Endothelial cell of umbilical vein (primary cell): ENCODE data around the gene OR5AU1. TPM values are rescaled to one million over a fixed set of nuclear protein-coding genes. Genes with fewer than 3 reads are reported as not detected.

ENCODE experiments used
- BruUV-seq: library from RNA; stranded (reverse); fragments of 400-500 nt; replicated peaks from 2 replicates; lab custom pipeline; 2021; lab: Mats Ljungman, UMichigan
- CTCF ChIA-PET: fragments of 300-600, 350-600 bp; sonication (Branson Sonifier 250); formaldehyde crosslinking; loops from one replicate; lab custom pipeline; 2021; ENCODE audit warnings: antibody characterized with exemption, inconsistent platforms; lab: Charles Lee
- POLR2A ChIA-PET: fragments of 300-600, 350-600 bp; sonication (Branson Sonifier 250); formaldehyde crosslinking; loops from one replicate; lab custom pipeline; 2021; ENCODE audit warnings: antibody characterized with exemption, inconsistent platforms; lab: Charles Lee
- DNase-seq: peaks from one replicate; pipeline ENCODE4 v3.0.0-alpha.2; 2011; ENCODE audit warnings: low read depth, low spot score
- FAIRE-seq: peaks from 2 replicates; lab custom pipeline; 2011; peaks lifted over from hg19 to GRCh38; lab: Jason Lieb, UNC
- H2AFZ ChIP-seq: 2 replicates; pipeline ENCODE4 v1.6.0; 2012; ENCODE audit warnings: low read depth, low read length, control low read depth, inconsistent platforms
- H3K27ac ChIP-seq: 2 replicates; pipeline ENCODE4 v1.5.1; 2011; ENCODE audit warnings: low read depth, mild to moderate bottlenecking, control low read depth, low read length, moderate library complexity; ENCODE audit not compliant: insufficient read depth
- H3K27me3 ChIP-seq, 2 experiments: 2 replicates each; pipeline versions ENCODE4 v1.6.0 to v1.6.1; 2011; ENCODE audit warnings: low read length in 2 of 2, mixed read lengths in 1 of 2; ENCODE audit not compliant: control insufficient read depth in 2 of 2, insufficient read depth in 2 of 2
- H3K36me3 ChIP-seq, 2 experiments: 2 replicates in 1 of 2; 3 replicates in 1 of 2; pipeline ENCODE4 v1.5.1; 2011; ENCODE audit warnings: low read length in 2 of 2, mild to moderate bottlenecking in 1 of 2, moderate library complexity in 1 of 2; ENCODE audit not compliant: control insufficient read depth in 2 of 2, insufficient read depth in 2 of 2; ENCODE audit errors: extremely low read depth in 1 of 2
- H3K4me1 ChIP-seq: 3 replicates; pipeline ENCODE4 v1.5.1; 2011; ENCODE audit warnings: mild to moderate bottlenecking, low read length; ENCODE audit not compliant: control insufficient read depth, insufficient read depth; ENCODE audit errors: extremely low read depth
- H3K4me2 ChIP-seq: 2 replicates; pipeline ENCODE4 v1.6.1; 2011; ENCODE audit warnings: low read length, control low read depth, mixed read lengths; ENCODE audit not compliant: insufficient read depth
- H3K4me3 ChIP-seq, 3 experiments: fragments of 200-600 bp in 1 of 3; sonication (generic), shearing (Covaris generic) in 1 of 3; replicated peaks in 1 of 3; 2 replicates each; pipeline ENCODE4 v1.5.1; 2011 to 2016; ENCODE audit warnings: control low read depth in 3 of 3, low read length in 3 of 3, mild to moderate bottlenecking in 2 of 3, inconsistent platforms in 1 of 3, low read depth in 1 of 3, moderate library complexity in 1 of 3; ENCODE audit not compliant: insufficient read depth in 1 of 3
- H3K79me2 ChIP-seq: 2 replicates; pipeline ENCODE4 v1.6.0; 2012; ENCODE audit warnings: low read length, inconsistent platforms; ENCODE audit not compliant: control insufficient read depth, insufficient read depth
- H3K9ac ChIP-seq: replicated peaks from 2 replicates; pipeline ENCODE3; 2011; ENCODE audit warnings: low read length, control low read depth; ENCODE audit not compliant: insufficient read depth; ENCODE audit errors: extremely low read depth
- H3K9me1 ChIP-seq: replicated peaks from 3 replicates; pipeline ENCODE4 v1.6.0; 2011; ENCODE audit warnings: mild to moderate bottlenecking, low read length; ENCODE audit not compliant: control insufficient read depth, insufficient read depth; ENCODE audit errors: extremely low read depth
- H3K9me3 ChIP-seq: replicated peaks from 2 replicates; pipeline ENCODE4 v1.5.1; 2012; ENCODE audit warnings: low read length, inconsistent platforms; ENCODE audit not compliant: control insufficient read depth, insufficient read depth
- H4K20me1 ChIP-seq: replicated peaks from 2 replicates; pipeline ENCODE3; 2011; ENCODE audit warnings: mild to moderate bottlenecking, low read length; ENCODE audit not compliant: control insufficient read depth, insufficient read depth; ENCODE audit errors: extremely low read depth
- EZH2 ChIP-seq: IDR thresholded peaks from 2 replicates; pipeline ENCODE4 v1.6.1; 2012; ENCODE audit warnings: borderline replicate concordance, low read depth, mild to moderate bottlenecking, moderate library complexity, low read length, inconsistent platforms; ENCODE audit not compliant: severe bottlenecking
- FOS ChIP-seq: IDR thresholded peaks from 2 replicates; pipeline ENCODE4 v1.6.1; 2011; ENCODE audit warnings: mild to moderate bottlenecking, low read length, moderate library complexity, borderline replicate concordance; ENCODE audit not compliant: insufficient read depth
- GATA2 ChIP-seq: IDR thresholded peaks from 2 replicates; pipeline ENCODE4 v1.7.0; 2011; ENCODE audit warnings: low read depth, mild to moderate bottlenecking, moderate library complexity, mixed read lengths, low read length; ENCODE audit not compliant: insufficient read length, insufficient read depth
- JUN ChIP-seq: IDR thresholded peaks from 2 replicates; pipeline ENCODE4 v1.6.1; 2011; ENCODE audit warnings: borderline replicate concordance, low read depth; ENCODE audit not compliant: insufficient read length, insufficient read depth
- MAX ChIP-seq: IDR thresholded peaks from 2 replicates; pipeline ENCODE4 v1.6.1; 2011; ENCODE audit not compliant: insufficient read depth, insufficient read length
- MYC ChIP-seq: IDR thresholded peaks from one replicate; pipeline ENCODE4 v1.6.1; 2011; ENCODE audit warnings: mild to moderate bottlenecking, low read depth, low read length
- POLR2A ChIP-seq: IDR thresholded peaks from 2 replicates; pipeline ENCODE4 v1.6.1; 2012; ENCODE audit warnings: low read depth, mild to moderate bottlenecking, control low read depth, low read length
- POLR2AphosphoS5 ChIP-seq: IDR thresholded peaks from 2 replicates; pipeline ENCODE4 v1.6.1; 2012; ENCODE audit warnings: low read depth, mild to moderate bottlenecking, control low read depth, low read length, moderate library complexity; ENCODE audit not compliant: insufficient read depth
- dilution Hi-C: fragments of 300-500 bp; cut with MboI; formaldehyde crosslinking; loops from one replicate; pipeline ENCODE4 v1.15.0; 2019; ENCODE audit warnings: low sequenced_read_pairs; ENCODE audit not compliant: extremely low pct_ligation_motif_present
- intact Hi-C: fragments of 100-400 bp; cut with micrococcal nuclease; formaldehyde crosslinking; loops from one replicate; pipeline ENCODE4 v1.10.0; 2022
- polyA plus RNA-seq, 4 experiments: library from polyadenylated mRNA; depleted of rRNA in 3 of 4; stranded (reverse) in 3 of 4; unstranded in 1 of 4; fragments of >200 nt; gene quantifications; 2 replicates each; pipeline versions ENCODE4 v1.2.1 to v1.2.3, GENCODE V29; 2011 to 2012; ENCODE audit warnings: missing spikeins in 1 of 4
- total RNA-seq: library from RNA; stranded (reverse); gene quantifications from 2 replicates; pipeline ENCODE4 v1.2.3, GENCODE V29; 2021
- TF ChIP-seq, protein P1 (sequence below), 2 donors: IDR thresholded peaks; 1 replicate in 1 of 2; 2 replicates in 1 of 2; pipeline ENCODE4 v1.5.1; 2011; ENCODE audit warnings: low read length in 2 of 2, mild to moderate bottlenecking in 2 of 2, moderate library complexity in 2 of 2, control low read depth in 1 of 2, inconsistent platforms in 1 of 2, low read depth in 1 of 2; ENCODE audit not compliant: insufficient read depth in 1 of 2; ENCODE audit errors: extremely low read depth in 1 of 2

Gene OR5AU1
- total and polyA plus RNA-seq, 2 donors (not counting 3 experiments of a cell fraction or from before 2014, with no cell fraction given), result not detected

DNA sequence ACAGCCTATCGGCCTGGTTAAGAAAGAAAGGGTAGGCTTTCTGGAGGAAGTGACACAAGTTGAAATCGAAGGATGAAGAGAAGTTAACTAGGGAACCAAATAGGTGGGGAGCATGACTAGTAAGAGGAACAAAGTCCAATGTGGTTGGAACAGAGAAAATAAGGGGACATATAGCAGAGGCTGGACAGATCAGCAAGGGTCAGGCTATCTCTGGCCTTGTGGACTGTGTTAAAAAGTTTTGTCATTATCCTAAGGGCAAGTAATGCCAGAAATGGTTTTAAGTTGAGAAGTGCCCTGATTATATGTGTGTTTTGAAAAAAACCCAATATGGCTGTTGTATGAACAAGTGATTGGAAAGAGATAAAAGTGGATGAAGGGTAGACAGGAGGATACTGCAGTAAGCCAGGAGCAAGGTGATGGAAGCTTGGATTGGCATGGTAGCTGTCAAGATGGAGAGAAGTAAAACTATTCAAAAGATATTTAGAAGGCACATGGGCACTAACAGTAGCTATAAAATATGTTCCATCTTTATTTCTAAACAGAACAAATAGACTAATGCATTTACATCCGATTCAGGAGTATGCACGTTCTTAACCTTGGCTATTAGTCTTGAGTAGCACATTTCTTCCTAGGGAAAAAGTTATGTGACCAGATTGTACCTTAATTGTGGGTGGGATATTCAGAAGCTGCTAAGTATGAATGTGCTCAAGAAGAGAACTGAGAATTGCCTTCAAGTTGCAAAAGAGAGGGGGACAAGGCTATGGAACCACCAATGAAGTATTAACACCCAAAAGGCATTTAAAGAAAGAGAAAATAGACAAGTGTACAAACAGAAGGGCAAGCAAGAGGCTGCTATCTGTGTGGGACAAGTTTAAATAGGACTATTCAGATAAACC, 46.8 kb upstream of the OR5AU1 start:
- H2AFZ ChIP-seq, result no peak overlapping the region
- H3K27ac ChIP-seq, result no peak overlapping the region
- no peaks in the 10 kb centered on the region for H3K4me1 ChIP-seq
- no peaks in the 10 kb centered on the region for H3K79me2 ChIP-seq
- FAIRE-seq (no peak), DNase-seq (no peak)
- no peak overlapping the region for H3K4me2 ChIP-seq
- H3K9me3 ChIP-seq, result no peaks in the 10 kb centered on the region
- H3K4me3 ChIP-seq, result no peak overlapping the region
- no peaks in the 10 kb centered on the region for H4K20me1 ChIP-seq
- intact Hi-C loops, result no loop called here
- no peaks in the 10 kb centered on the region for H3K27me3 ChIP-seq
- dilution Hi-C loops, result no loop called here
- ChIA-PET POLR2A (no interaction called here), CTCF (no interaction called here)
- TF ChIP-seq MAX, result no peak
- no peak for TF ChIP-seq FOS
- no peak for TF ChIP-seq JUN
- TF ChIP-seq, protein P1, sequence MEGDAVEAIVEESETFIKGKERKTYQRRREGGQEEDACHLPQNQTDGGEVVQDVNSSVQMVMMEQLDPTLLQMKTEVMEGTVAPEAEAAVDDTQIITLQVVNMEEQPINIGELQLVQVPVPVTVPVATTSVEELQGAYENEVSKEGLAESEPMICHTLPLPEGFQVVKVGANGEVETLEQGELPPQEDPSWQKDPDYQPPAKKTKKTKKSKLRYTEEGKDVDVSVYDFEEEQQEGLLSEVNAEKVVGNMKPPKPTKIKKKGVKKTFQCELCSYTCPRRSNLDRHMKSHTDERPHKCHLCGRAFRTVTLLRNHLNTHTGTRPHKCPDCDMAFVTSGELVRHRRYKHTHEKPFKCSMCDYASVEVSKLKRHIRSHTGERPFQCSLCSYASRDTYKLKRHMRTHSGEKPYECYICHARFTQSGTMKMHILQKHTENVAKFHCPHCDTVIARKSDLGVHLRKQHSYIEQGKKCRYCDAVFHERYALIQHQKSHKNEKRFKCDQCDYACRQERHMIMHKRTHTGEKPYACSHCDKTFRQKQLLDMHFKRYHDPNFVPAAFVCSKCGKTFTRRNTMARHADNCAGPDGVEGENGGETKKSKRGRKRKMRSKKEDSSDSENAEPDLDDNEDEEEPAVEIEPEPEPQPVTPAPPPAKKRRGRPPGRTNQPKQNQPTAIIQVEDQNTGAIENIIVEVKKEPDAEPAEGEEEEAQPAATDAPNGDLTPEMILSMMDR (IDR thresholded peaks at IDR 0.05; ENCODE audit: extremely low read depth in 1 of 2, insufficient read depth in 1 of 2, low read depth in 1 of 2, low read length in 2 of 2), result no peak
- no peak for TF ChIP-seq GATA2
- TF ChIP-seq POLR2AphosphoS5, result no peak
- no peak for TF ChIP-seq POLR2A
- TF ChIP-seq EZH2, result no peak
- no peak for TF ChIP-seq MYC
- BruUV-seq, result no TSS peak
- H3K36me3 ChIP-seq, result peaks cover 21 to 26% of the 10 kb centered on the region in 2 experiments
- H3K9me1 ChIP-seq, result no peaks in the 10 kb centered on the region
- no peak overlapping the region for H3K9ac ChIP-seq
